ENCODE measurements around the gene ASTN1.

GRCh38 chr1:176866011-176866714, 298.3 kb downstream of the ASTN1 start:
- no peak for TF ChIP-seq TAF1 (IDR thresholded peaks at IDR 0.05; ENCODE audit: borderline replicate concordance, insufficient read depth, low read length)
- no peak for TF ChIP-seq POLR2AphosphoS5 (IDR thresholded peaks at IDR 0.05; ENCODE audit: low read depth, low read length)
- TF ChIP-seq SIN3A (IDR thresholded peaks at IDR 0.05; ENCODE audit: borderline replicate concordance, insufficient read depth, low read length): no peak
- no peak for TF ChIP-seq REST (IDR thresholded peaks at IDR 0.05; ENCODE audit: insufficient read depth in 1 of 2, low read depth in 2 of 2, low read length in 2 of 2)
